Hindlimb muscle (tissue), 1 donor: ENCODE results near the gene ABCB6. TPM values are rescaled to one million over a fixed set of nuclear protein-coding genes. Genes with fewer than 3 reads are reported as not detected.
"Not testable (repeated sequence)": the region's sequence is repeated elsewhere in the genome, so short reads cannot be mapped to it uniquely, and the experiment has no call there.

Experiments
- DNase-seq: peaks from one replicate; pipeline ENCODE4 v3.0.0-alpha.2; 2013
- polyA plus RNA-seq: library from polyadenylated mRNA; unstranded; fragments of 120-200 nt; gene quantifications from one replicate; pipeline ENCODE4 v1.2.1, GENCODE V29; 2013; ENCODE audit not compliant: insufficient read length

The ABCB6 gene
- polyA plus RNA-seq, 1 donor: 36.1 TPM

DNA sequence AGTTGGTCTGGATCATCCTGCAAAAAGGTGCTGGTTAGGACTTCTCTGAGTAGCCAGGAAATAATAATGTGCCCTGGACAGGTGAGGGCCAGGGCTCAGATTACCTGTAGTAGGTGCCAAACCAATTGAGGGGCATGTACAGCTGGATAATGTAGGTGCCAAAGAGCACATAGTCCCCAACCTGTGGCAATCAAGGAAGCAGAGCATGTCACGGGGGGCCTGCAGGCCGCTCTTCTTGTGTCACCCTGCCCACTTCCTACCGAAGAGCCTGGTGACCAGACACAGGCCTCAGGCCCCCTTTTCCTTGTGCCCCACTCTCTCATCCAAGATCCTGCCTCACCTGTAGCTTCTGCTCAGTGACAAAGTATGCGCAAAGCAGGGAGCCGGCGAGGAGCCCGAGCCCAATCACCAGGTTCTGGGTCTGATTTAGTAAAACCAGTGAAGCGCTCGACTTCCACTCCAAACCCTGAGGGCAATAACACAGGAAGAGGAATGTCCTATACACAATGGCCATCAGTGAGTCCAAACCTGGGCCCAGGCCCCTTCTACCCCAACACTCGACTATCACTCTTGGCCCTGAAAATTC, 5.2 kb downstream of the ABCB6 start:
- no peak for DNase-seq

GRCh38 chr2:219213026-219213415, 5.7 kb downstream of the ABCB6 start:
- no peak for DNase-seq

- no peak for DNase-seq
Observed at GRCh38 chr2:219210886-219211362, 7.8 kb downstream of the ABCB6 start.

DNA sequence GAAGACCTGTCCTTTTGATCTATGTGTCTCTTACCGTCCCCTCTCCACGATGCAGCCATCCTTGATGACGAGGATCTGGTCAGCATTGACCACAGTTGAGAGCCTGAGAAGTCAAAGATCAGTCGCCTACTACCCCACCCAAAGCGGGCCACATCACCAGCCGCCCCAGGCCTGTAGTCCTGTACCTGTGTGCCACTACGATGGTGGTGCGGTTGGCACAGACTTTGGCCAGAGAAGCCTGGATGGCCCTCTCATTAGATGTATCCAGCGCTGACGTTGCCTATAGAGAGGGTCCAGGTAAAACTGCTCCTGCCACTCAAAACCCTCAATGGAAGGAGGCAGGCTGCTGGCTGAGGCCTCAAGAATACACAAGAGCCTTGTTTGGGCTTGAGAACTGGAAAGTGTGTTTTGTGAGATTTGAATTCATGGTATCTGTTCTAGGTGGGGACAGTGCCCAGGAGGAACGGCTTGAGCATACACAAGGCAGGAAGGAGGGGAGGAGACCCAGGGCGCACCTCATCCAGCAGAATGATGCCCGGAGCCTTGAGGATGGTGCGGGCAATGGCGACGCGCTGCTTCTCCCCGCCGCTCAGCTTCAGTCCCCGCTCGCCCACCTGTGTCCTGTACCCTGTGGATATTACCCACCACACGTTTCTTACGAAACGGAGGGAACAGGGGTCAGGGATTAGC, 8.4 kb downstream of the ABCB6 start:
- DNase-seq: no peak

GRCh38 chr2:219209236-219210195, 9.2 kb downstream of the ABCB6 start:
- no peak for DNase-seq

DNA sequence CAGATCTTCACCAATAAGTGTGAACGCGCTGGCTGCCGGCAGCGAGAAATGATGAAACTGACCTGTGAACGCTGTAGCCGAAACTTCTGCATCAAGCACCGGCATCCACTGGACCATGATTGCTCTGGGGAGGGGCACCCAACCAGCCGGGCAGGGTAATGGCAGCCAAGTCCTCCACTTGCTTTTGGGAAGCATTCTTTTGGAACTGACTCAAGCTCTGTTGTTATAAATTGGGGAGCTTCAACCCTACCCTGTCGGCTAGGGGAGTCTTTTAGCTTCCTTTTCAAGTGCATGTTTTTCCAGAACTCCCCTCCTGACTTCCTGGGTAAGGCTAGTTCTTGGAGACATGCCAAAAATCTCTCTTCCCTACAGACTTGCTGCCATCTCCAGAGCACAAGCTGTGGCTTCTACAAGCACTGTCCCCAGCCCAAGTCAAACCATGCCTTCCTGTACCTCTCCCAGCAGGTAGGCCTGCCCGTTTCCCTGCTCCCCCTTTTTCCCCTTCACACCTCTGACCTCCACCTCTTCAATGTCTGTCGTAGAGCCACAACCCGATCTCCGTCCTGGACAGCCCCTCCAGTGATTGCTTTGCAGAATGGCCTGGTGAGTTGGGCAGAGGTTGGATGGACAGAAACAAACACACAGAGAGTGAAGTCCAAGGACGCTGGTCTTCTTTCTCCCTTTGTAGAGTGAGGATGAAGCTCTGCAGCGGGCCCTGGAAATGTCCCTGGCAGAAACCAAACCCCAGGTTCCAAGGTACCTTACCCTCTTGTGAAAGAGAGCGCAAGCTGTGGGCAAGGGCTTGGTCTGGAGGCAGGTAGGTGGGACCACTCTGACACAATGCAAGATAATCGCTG, 10.6 kb downstream of the ABCB6 start:
- no peak for DNase-seq

DNA sequence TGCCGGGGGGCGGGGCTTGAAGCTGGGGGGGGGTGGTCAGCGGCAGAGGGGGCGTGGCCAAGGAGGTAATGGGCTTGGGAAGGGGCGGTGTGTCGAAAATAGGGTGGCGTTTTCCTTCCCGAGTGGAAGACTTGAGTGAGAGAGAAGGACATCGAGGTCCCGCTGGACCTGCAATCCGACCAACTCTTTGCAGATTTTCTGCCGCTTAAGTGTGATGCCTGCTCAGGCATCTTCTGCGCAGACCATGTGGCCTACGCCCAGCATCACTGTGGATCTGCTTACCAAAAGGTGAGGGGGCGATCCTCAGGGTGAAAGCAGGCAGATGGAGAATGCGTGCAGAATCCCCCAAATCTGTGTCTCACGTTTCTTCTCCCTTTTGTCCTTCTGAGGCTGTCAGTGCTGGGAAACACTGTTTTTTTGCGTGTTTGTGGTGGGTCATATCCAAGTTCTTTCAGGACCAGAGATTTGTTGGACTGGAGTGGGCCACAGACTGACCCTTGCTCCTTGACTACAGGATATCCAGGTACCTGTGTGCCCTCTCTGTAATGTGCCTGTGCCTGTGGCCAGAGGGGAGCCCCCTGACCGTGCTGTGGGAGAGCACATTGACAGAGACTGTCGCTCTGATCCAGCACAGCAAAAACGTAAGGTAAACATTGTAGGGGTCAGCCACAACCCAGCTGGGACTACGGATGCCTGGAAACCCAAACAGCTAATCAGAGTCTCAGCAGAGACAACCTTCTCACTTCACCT, 11.4 kb downstream of the ABCB6 start:
- DNase-seq: no peak

- DNase-seq: peak; percentile 99
Observed at GRCh38 chr2:219206328-219207133, 12.2 kb downstream of the ABCB6 start, which contains the start of gene ZFAND2B. Gene ZFAND2B, plus strand, starts transcription at chr2:219206782. Its CDS starts 206 bp downstream, at chr2:219206988.

GRCh38 chr2:219205981-219206327, 12.8 kb downstream of the ABCB6 start:
- no peak for DNase-seq

DNA sequence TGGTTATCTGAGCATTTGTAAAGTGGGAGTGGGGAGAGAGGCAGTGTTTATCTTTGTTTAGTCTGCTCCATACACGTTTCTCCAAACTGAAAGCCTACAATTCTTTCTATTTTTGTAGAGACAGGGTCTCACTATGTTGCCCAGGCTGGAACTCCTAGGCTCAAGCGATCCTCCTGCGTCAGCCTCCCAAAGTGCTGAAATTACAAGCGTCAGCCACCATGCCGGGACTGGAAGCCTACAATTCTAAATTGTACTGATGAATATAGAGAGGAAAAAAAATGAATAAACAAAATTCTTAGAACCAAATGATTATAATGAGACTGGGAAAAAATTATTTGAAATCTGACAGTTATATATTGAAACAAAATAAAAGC, 13.6 kb downstream of the ABCB6 start:
- DNase-seq: no peak

GRCh38 chr2:219204425-219205164, 14.2 kb downstream of the ABCB6 start:
- DNase-seq: no peak

DNA sequence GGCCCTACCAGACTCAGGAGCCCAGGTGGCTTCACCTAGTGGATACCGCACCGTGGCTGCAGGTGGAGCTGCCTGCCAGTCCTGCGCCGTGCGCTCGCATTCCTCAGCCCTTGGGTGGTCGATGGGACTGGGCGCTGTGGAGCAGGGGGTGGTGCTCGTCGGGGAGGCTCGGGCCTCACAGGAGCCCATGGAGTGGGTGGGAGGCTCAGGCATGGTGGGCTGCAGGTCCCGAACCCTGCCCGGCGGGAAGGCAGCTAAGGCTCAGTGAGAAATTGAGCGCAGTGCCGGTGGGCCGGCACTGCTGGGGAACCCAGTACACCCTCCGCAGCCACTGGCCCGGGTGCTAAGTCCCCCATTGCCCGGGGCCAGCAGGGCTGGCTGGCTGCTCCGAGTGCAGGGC, 17.4 kb downstream of the ABCB6 start:
- not testable (repeated sequence) for DNase-seq

GRCh38 chr2:219200502-219201326, 18.0 kb downstream of the ABCB6 start:
- DNase-seq: not testable (repeated sequence)

DNA sequence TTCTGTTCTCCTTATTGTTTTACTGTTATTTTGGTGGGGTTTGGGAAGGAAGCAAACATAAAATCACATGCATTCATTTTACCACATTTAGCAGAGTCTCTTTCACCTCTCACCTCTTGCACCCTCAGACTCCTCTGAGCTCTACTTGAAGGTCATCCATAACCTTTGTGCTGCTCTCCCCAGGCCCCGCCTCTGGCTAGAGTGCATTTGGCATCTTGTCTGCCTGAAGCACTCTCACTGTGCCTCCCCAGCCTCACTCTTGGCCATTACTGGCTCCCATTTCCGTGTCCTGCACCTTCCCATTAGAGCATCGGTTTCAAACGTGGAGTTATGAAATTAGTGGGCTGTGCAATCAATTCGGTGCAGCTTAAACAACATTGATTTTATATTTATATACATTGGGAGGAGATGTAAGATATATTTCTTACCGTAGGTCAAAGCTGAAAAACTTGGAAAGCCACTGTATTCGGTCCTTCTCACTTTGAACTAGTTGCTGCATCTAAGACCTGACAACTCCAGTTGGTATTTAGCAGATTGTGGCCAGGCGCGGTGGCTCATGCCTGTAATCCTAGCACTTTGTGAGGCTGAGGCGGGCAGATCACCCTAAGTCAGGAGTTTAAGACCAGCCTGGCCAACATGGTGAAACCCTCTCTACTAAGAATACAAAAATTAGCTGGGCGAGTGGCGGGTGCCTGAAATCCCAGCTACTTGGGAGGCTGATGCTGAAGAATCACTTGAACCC, 19.1 kb downstream of the ABCB6 start:
- no peak for DNase-seq

GRCh38 chr2:219198974-219199373, 19.8 kb downstream of the ABCB6 start:
- no peak for DNase-seq

DNA sequence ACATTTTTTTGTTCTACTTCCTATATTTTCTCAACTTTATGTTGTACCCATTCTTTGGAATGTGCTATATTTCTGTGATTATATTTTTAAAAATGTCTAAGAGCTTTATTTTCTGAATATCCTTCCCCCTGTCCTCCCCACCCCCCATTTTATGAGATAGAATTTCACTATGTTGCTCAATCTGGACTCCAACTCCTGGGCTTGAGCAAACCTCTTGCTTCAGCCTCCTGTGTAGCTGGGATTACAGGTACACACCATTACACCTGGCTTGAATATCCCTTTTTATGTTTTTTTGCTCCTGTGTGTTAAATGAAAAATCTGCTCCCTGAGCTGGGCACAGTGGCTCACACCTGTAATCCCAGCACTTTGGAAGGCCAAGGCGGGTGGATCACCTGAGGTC, 21.4 kb downstream of the ABCB6 start:
- no peak for DNase-seq

GRCh38 chr2:219186754-219187456, 31.9 kb downstream of the ABCB6 start:
- no peak for DNase-seq

- no peak for DNase-seq
Observed at GRCh38 chr2:219184121-219184520, 34.6 kb downstream of the ABCB6 start.
